ENCODE measurements around the gene SLC9A3. TPM values are rescaled to one million over a fixed set of nuclear protein-coding genes. Genes with fewer than 3 reads are reported as not detected.
A peak's percentile ranks its signal among the peaks of the same experiment; 100 is the strongest.
"Not testable (repeated sequence)": the region's sequence is repeated elsewhere in the genome, so short reads cannot be mapped to it uniquely, and the experiment has no call there.

Gene SLC9A3
- total and polyA plus RNA-seq, 3 experiments from 2014 or later, result 2.4 to 2.6 (median 2.5) TPM

DNA sequence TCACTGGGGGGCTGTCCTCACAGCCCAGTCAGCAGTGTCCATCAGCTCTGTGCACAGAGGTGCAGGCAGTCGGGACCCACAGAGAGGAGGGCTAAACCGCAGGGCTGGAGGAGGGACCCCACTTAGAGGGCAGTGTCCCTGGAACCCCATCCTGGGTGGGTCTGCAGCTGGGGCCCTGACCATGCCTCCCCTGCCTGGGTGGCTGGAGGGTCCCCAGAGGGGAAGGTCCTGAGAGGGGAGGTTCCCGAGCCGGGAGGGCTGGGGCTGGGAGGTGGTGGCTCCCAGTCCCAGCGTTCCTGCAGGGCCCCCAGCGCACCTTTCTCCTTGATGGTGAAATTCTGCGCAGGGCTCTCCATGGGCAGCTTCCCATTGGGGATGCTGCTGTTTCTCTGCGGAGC, 48.5 kb downstream of the SLC9A3 start:
- ChIA-PET CTCF (no interaction called here), POLR2A (interaction anchor here (0.6 kb wide), 1 partner anchor 17 kb away, joined by 3 read pairs; no protein-coding TSS in a partner anchor)
- Mint-ChIP-seq H3K27ac (no peak overlapping the region), H3K27me3 (peaks cover 8 to 13% of the 10 kb centered on the region in 2 donors), H3K36me3 (peaks cover 0 to 6% (median 0%) of the 10 kb centered on the region in 3 donors), H3K9me3 (no peaks in the 10 kb centered on the region), H3K4me1 (peaks cover 7 to 22% (median 11%) of the 10 kb centered on the region in 3 donors), H3K4me3 (peak overlapping the region in 5 of 7 donors; percentile 32 to 67 (median 47))
- peak in 1 of 5 donors; percentile 41 for DNase-seq
- Histone ChIP-seq H3K4me1 (ENCODE audit: insufficient read depth, low read length) (peaks cover 21% of the 10 kb centered on the region), H3K36me3 (ENCODE audit: insufficient read depth, low read length) (no peaks in the 10 kb centered on the region), H3K27ac (ENCODE audit: low read depth, low read length) (no peak overlapping the region), H3K27me3 (ENCODE audit: insufficient read depth, low read length, poor library complexity, severe bottlenecking) (peaks cover 7% of the 10 kb centered on the region), H3K4me3 (ENCODE audit: low read length) (no peak overlapping the region), H3K9me3 (ENCODE audit: low read length) (no peaks in the 10 kb centered on the region)

DNA sequence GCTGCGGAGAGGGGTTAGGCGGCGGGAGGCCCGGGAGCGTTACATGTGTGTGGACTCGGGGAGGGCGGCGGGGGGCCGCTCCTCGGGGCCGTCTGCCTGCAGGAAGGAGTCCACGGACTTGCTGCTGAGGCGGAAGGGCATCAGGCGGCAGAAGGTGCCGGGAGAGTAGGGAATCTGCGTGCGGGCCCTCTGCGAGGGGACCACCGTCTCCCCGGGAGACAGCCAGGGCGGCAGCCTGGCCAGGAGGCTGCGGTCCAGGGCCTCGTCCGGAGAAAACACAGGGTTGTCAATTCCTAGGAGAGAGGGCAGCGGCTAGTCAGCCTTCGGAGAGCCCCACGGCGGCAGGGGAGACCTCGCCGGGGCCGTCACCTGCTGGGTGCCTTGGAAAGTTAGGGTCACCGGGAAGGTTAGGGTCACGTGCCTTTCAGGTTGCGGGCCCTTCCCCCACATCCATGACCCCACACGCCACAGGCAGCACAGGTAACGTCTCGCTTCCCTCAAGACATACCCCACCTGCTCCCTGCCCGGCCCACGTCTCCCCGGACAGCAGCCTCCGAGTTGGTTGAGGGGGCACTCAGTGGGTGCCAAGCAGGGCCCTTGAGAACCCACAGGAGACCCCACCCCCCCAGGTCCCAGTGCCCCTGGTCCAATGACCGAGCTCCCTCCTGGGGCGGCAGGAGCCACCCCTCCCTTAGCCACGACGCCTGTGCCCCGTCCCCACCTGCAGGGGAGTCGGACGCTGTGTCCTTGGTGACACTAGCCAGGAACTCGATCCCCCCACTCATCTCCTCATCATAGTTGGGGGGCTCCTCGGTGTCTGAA, 49.2 kb downstream of the SLC9A3 start:
- peaks cover 7 to 28% (median 12%) of the 10 kb centered on the region in 3 donors for H3K4me1 Mint-ChIP-seq
- H3K4me3 ChIP-seq (ENCODE audit: low read length), result no peak overlapping the region
- peaks cover 21% of the 10 kb centered on the region for H3K4me1 ChIP-seq (ENCODE audit: insufficient read depth, low read length)
- peaks cover 0 to 10% (median 0%) of the 10 kb centered on the region in 3 donors for H3K36me3 Mint-ChIP-seq
- peaks cover 7% of the 10 kb centered on the region for H3K27me3 ChIP-seq (ENCODE audit: insufficient read depth, low read length, poor library complexity, severe bottlenecking)
- DNase-seq, result peak in 1 of 5 donors; percentile 53
- ChIA-PET POLR2A (no interaction called here), CTCF (no interaction called here)
- H3K9me3 Mint-ChIP-seq, result no peaks in the 10 kb centered on the region
- H3K27me3 Mint-ChIP-seq, result peaks cover 8 to 12% of the 10 kb centered on the region in 2 donors
- no peaks in the 10 kb centered on the region for H3K9me3 ChIP-seq (ENCODE audit: low read length)
- peak overlapping the region in 1 of 8 donors; percentile 58 for H3K27ac Mint-ChIP-seq
- H3K4me3 Mint-ChIP-seq, result peak overlapping the region; percentile 13 to 72 (median 68)
- no peaks in the 10 kb centered on the region for H3K36me3 ChIP-seq (ENCODE audit: insufficient read depth, low read length)
- H3K27ac ChIP-seq (ENCODE audit: low read depth, low read length), result no peak overlapping the region

DNA sequence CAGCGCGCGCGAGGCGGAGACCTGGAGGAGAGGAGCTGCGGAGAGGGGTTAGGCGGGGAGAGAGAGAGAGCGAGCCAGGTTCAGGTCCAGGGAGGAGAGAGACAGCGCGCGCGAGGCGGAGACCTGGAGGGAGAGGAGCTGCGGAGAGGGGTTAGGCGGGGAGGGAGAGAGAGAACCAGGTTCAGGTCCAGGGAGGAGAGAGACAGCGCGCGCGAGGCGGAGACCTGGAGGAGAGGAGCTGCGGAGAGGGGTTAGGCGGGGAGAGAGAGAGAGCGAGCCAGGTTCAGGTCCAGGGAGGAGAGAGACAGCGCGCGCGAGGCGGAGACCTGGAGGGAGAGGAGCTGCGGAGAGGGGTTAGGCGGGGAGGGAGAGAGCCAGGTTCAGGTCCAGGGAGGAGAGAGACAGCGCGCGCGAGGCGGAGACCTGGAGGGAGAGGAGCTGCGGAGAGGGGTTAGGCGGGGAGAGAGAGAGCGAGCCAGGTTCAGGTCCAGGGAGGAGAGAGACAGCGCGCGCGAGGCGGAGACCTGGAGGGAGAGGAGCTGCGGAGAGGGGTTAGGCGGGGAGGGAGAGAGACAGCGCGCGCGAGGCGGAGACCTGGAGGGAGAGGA, 49.9 kb downstream of the SLC9A3 start:
- POLR2A ChIA-PET, result interaction anchor here (1.4 kb wide), 1 partner anchor 28 kb away, joined by 3 read pairs; no protein-coding TSS in a partner anchor
- Mint-ChIP-seq H3K27me3 (peaks cover 8 to 12% of the 10 kb centered on the region in 2 donors), H3K4me1 (peaks cover 7 to 32% (median 12%) of the 10 kb centered on the region in 3 donors), H3K4me3 (peak overlapping the region; percentile 67 to 91 (median 82)), H3K36me3 (peaks cover 0 to 17% (median 0%) of the 10 kb centered on the region in 3 donors), H3K27ac (peak overlapping the region in 1 of 8 donors; percentile 58)
- H3K4me1 ChIP-seq (ENCODE audit: insufficient read depth, low read length), result peaks cover 21% of the 10 kb centered on the region
- not testable (repeated sequence) for H3K9me3 Mint-ChIP-seq; H3K36me3 ChIP-seq (ENCODE audit: insufficient read depth, low read length); H3K27me3 ChIP-seq (ENCODE audit: insufficient read depth, low read length, poor library complexity, severe bottlenecking); H3K9me3 ChIP-seq (ENCODE audit: low read length); H3K27ac ChIP-seq (ENCODE audit: low read depth, low read length); H3K4me3 ChIP-seq (ENCODE audit: low read length)
- DNase-seq, result peak in 1 of 5 donors; percentile 22
- CTCF ChIA-PET, result interaction anchor here (1.4 to 1.7 kb wide), 2 partner anchors 28 to 30 kb away, joined by 3 to 8 read pairs; no protein-coding TSS in a partner anchor

DNA sequence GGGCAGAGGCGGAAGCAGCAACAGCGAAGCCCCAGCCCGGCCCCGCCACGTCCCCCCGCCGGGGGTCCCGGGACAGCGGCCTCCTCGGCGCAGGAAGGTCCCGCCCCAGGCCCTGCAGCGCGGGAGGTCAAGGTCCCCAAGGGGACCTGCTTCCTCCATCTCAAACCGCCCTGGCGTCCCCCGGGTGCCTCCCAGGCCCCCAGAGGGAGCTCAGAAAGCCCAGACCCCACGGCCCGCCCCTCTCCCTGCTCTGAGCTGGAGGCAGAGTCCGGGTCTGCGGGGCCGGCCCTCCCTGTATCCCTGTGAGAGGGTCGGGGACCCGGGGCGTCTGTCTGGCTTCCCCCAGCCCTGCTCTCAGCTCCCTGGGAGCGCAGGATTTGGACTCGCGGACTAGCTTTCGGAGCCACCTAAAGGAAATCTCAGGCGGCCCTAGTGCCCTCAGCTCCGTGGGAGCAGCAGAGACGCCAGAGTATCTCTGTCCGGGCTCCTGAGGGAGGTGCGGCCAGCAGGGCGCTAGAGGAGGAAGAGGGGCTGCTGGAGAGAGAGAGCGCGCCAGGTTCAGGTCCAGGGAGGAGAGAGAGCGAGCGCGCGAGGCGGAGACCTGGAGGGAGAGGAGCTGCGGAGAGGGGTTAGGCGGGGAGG, 50.6 kb downstream of the SLC9A3 start:
- H3K27ac Mint-ChIP-seq, result peak overlapping the region in 4 of 8 donors; percentile 45 to 64 (median 56)
- Histone ChIP-seq H3K27me3 (ENCODE audit: insufficient read depth, low read length, poor library complexity, severe bottlenecking) (peaks cover 7% of the 10 kb centered on the region), H3K27ac (ENCODE audit: low read depth, low read length) (no peak overlapping the region), H3K4me1 (ENCODE audit: insufficient read depth, low read length) (peaks cover 21% of the 10 kb centered on the region), H3K4me3 (ENCODE audit: low read length) (peak overlapping the region; percentile 78), H3K9me3 (ENCODE audit: low read length) (no peaks in the 10 kb centered on the region), H3K36me3 (ENCODE audit: insufficient read depth, low read length) (no peaks in the 10 kb centered on the region)
- H3K36me3 Mint-ChIP-seq, result peaks cover 0 to 17% (median 0%) of the 10 kb centered on the region in 3 donors
- POLR2A ChIA-PET, result interaction anchor here (1.4 to 1.6 kb wide), 2 partner anchors 27 to 71 kb away, joined by 3 read pairs; no protein-coding TSS in a partner anchor
- CTCF ChIA-PET, result interaction anchor here (1.4 to 1.7 kb wide), 3 partner anchors 27 to 71 kb away, joined by 3 to 8 read pairs (median 3); no protein-coding TSS in a partner anchor
- peak in 3 of 5 donors; percentile 26 to 56 (median 34) for DNase-seq
- H3K4me1 Mint-ChIP-seq, result peaks cover 7 to 32% (median 12%) of the 10 kb centered on the region in 3 donors
- no peaks in the 10 kb centered on the region for H3K9me3 Mint-ChIP-seq
- H3K4me3 Mint-ChIP-seq, result peak overlapping the region; percentile 76 to 91 (median 83)
- peaks cover 8 to 12% of the 10 kb centered on the region in 2 donors for H3K27me3 Mint-ChIP-seq

DNA sequence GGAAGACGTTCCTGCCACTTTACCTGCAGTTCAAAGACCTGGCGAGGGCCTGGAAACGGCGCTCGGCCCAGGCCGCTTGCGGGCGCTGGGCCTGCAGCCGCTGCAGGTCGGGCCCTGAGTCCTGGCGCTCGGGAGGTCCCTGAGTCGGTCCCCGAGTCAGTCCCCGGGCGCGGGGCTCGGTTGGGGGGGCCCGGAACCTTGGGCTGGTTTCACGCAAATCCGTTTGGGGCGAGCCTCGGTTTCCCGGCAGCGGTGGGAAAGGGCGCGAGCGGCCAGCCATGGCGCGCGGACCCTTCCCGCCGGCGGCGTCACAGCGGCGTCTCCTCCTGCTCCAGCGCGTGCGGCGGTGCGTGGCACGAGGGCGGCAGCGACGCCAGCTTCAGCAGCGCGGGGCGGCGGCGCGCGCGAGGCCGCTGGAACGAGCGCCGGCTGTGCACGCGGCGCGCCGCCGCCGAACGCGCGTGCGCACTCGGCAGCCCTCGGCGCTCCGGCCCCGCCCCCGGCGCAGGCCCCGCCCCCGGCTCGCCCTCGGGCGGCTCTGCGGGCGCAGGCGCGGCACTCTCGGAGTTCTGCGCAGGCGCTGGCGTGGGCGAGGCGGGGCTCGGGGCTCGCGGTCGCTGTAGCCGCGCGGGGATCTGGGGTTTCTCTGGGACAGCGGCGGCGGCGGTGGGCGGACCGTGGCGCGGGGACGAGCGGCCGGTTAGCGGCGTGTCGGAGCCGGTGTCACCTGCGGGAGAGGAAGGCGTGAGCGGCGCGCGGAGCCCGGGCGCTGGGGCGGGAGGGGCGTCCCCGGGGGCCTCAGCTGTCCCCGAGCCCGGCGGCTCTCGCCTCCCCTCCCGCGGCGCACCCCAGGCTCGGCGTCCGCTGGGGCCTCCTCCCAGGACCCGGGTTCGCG, 51.3 kb downstream of the SLC9A3 start:
- Mint-ChIP-seq H3K27ac (peak overlapping the region in 3 of 8 donors; percentile 47 to 81 (median 60)), H3K4me1 (peaks cover 7 to 32% (median 12%) of the 10 kb centered on the region in 3 donors), H3K4me3 (peak overlapping the region; percentile 76 to 95 (median 81)), H3K36me3 (peaks cover 0 to 17% (median 0%) of the 10 kb centered on the region in 3 donors), H3K27me3 (peaks cover 8 to 12% of the 10 kb centered on the region in 2 donors), H3K9me3 (no peaks in the 10 kb centered on the region)
- Histone ChIP-seq H3K27ac (ENCODE audit: low read depth, low read length) (peak overlapping the region; percentile 83), H3K4me3 (ENCODE audit: low read length) (peak overlapping the region; percentile 78), H3K27me3 (ENCODE audit: insufficient read depth, low read length, poor library complexity, severe bottlenecking) (peaks cover 7% of the 10 kb centered on the region), H3K9me3 (ENCODE audit: low read length) (no peaks in the 10 kb centered on the region), H3K36me3 (ENCODE audit: insufficient read depth, low read length) (no peaks in the 10 kb centered on the region), H3K4me1 (ENCODE audit: insufficient read depth, low read length) (peaks cover 21% of the 10 kb centered on the region)
- ChIA-PET CTCF (interaction anchor here (1.4 to 1.7 kb wide), 3 partner anchors 26 to 71 kb away, joined by 3 to 8 read pairs (median 3); no protein-coding TSS in a partner anchor), POLR2A (interaction anchor here (1.3 to 1.6 kb wide), 3 partner anchors 26 to 72 kb away, joined by 3 to 6 read pairs (median 3); partner anchors contain the start of gene EXOC3)
- peak; percentile 82 to 91 (median 89) for DNase-seq

DNA sequence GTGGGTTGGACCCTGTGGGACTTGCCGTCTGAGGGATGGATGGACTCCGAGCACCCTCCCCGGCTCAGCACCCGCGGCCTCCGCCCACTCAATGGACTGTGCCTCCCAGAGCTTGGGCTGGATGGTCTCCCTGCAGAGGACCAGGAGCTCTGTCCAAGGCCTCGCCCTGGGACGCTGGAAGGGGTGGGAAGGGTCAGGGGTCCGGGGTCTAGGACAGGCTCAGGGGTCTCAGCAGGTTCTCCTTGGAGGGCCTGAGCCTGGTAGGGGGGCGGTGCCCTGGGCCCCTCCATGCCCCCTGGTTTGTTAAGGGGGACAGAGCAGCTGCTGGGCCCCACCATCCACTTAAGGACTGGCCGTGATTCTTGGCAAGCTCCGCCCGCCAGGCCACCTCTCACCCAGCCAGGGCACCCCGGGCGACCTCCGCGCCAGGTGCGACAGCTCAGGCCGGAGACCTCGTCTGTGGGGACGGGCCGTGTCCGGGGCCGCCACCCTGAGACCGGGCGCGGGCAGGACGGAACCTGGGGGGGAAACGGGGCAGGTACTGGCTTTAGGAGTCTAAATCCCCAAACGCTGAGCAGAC, 52.1 kb downstream of the SLC9A3 start:
- peaks cover 21% of the 10 kb centered on the region for H3K4me1 ChIP-seq (ENCODE audit: insufficient read depth, low read length)
- H3K27me3 ChIP-seq (ENCODE audit: insufficient read depth, low read length, poor library complexity, severe bottlenecking), result peaks cover 7% of the 10 kb centered on the region
- Mint-ChIP-seq H3K36me3 (peaks cover 0 to 17% (median 0%) of the 10 kb centered on the region in 3 donors), H3K4me3 (peak overlapping the region; percentile 76 to 95 (median 81)), H3K4me1 (peaks cover 7 to 32% (median 12%) of the 10 kb centered on the region in 3 donors), H3K27ac (peak overlapping the region; percentile 50 to 89 (median 77)), H3K27me3 (peaks cover 3 to 9% of the 10 kb centered on the region in 2 donors), H3K9me3 (no peaks in the 10 kb centered on the region)
- peak overlapping the region; percentile 76 for H3K4me3 ChIP-seq (ENCODE audit: low read length)
- peak in 1 of 5 donors; percentile 48 for DNase-seq
- CTCF ChIA-PET, result interaction anchor here (1.6 kb wide), 1 partner anchor 72 kb away, joined by 3 read pairs; no protein-coding TSS in a partner anchor
- no peaks in the 10 kb centered on the region for H3K9me3 ChIP-seq (ENCODE audit: low read length)
- POLR2A ChIA-PET, result interaction anchor here (0.6 to 1.6 kb wide), 3 partner anchors 29 to 140 kb away, joined by 3 to 6 read pairs (median 3); partner anchors contain the start of genes CEP72 and EXOC3
- H3K36me3 ChIP-seq (ENCODE audit: insufficient read depth, low read length), result no peaks in the 10 kb centered on the region
- peak overlapping the region; percentile 83 for H3K27ac ChIP-seq (ENCODE audit: low read depth, low read length)
